Loucy (cell line): Measurements from ENCODE around the gene MYDGF.

ENCODE experiments used
- H2AFZ ChIP-seq: fragments of 200-600 bp; sonication (generic); 2 replicates; pipeline ENCODE4 v1.6.0; 2016; ENCODE audit warnings: antibody characterized with exemption, mild to moderate bottlenecking, low read length, moderate library complexity
- H3F3A ChIP-seq: fragments of 200-600 bp; 2 replicates; pipeline ENCODE4 v1.6.0; 2016; ENCODE audit warnings: antibody characterized with exemption, low read depth, mild to moderate bottlenecking
- H3K27me3 ChIP-seq: fragments of 200-600 bp; sonication (generic); 2 replicates; pipeline ENCODE4 v1.6.1; 2014; ENCODE audit warnings: low read length, mild to moderate bottlenecking; ENCODE audit not compliant: insufficient read depth, poor library complexity, severe bottlenecking
- H3K36me3 ChIP-seq: fragments of 200-600 bp; sonication (generic); 2 replicates; pipeline ENCODE4 v1.6.1; 2016; ENCODE audit warnings: low read length; ENCODE audit not compliant: insufficient read depth
- H3K4me1 ChIP-seq: fragments of 200-600 bp; sonication (generic); 2 replicates; pipeline ENCODE4 v1.5.1; 2014; ENCODE audit warnings: low read length, mild to moderate bottlenecking; ENCODE audit not compliant: insufficient read depth, poor library complexity, severe bottlenecking
- H3K4me2 ChIP-seq: fragments of 200-600 bp; sonication (generic); 2 replicates; pipeline ENCODE4 v1.6.0; 2014; ENCODE audit warnings: antibody characterized with exemption, low read length, low read depth, mild to moderate bottlenecking; ENCODE audit not compliant: poor library complexity, severe bottlenecking
- H3K4me3 ChIP-seq: fragments of 200-600 bp; sonication (generic); 2 replicates; pipeline ENCODE4 v1.5.1; 2014; ENCODE audit warnings: low read length, mild to moderate bottlenecking, mixed read lengths; ENCODE audit not compliant: poor library complexity, severe bottlenecking
- H3K79me2 ChIP-seq: fragments of 200-600 bp; sonication (generic); 2 replicates; pipeline ENCODE4 v1.6.1; 2014; ENCODE audit warnings: low read length; ENCODE audit not compliant: insufficient read depth
- H3K9ac ChIP-seq: fragments of 200-600 bp; sonication (generic); 2 replicates; pipeline ENCODE4 v1.6.0; 2014; ENCODE audit warnings: mild to moderate bottlenecking, low read depth, low read length, moderate library complexity; ENCODE audit not compliant: poor library complexity, severe bottlenecking
- H3K9me2 ChIP-seq: fragments of 200-600 bp; sonication (generic); replicated peaks from 2 replicates; pipeline ENCODE4 v1.6.1; 2016; ENCODE audit warnings: low read depth, low read length, mixed read lengths
- H3K9me3 ChIP-seq: fragments of 200-600 bp; sonication (generic); 2 replicates; pipeline ENCODE4 v1.6.1; 2014; ENCODE audit warnings: mild to moderate bottlenecking, antibody characterized with exemption, low read length, low read depth; ENCODE audit not compliant: insufficient read depth
- H4K20me1 ChIP-seq: fragments of 200-600 bp; sonication (generic); 2 replicates; pipeline ENCODE4 v1.6.0; 2014; ENCODE audit warnings: antibody characterized with exemption, low read length, mild to moderate bottlenecking; ENCODE audit not compliant: insufficient read depth, poor library complexity, severe bottlenecking
- EZH2phosphoT487 ChIP-seq: fragments of 200-600 bp; IDR thresholded peaks from 2 replicates; pipeline ENCODE4 v1.6.1; 2018; ENCODE audit warnings: antibody characterized with exemption, mild to moderate bottlenecking, moderate library complexity, borderline replicate concordance
- TF ChIP-seq, protein P1 (sequence below): fragments of 200-600 bp; sonication (generic); conservative IDR thresholded peaks from 2 replicates; pipeline ENCODE4 v1.5.1; 2014; ENCODE audit warnings: mild to moderate bottlenecking, antibody characterized with exemption, low read length

The MYDGF gene

DNA sequence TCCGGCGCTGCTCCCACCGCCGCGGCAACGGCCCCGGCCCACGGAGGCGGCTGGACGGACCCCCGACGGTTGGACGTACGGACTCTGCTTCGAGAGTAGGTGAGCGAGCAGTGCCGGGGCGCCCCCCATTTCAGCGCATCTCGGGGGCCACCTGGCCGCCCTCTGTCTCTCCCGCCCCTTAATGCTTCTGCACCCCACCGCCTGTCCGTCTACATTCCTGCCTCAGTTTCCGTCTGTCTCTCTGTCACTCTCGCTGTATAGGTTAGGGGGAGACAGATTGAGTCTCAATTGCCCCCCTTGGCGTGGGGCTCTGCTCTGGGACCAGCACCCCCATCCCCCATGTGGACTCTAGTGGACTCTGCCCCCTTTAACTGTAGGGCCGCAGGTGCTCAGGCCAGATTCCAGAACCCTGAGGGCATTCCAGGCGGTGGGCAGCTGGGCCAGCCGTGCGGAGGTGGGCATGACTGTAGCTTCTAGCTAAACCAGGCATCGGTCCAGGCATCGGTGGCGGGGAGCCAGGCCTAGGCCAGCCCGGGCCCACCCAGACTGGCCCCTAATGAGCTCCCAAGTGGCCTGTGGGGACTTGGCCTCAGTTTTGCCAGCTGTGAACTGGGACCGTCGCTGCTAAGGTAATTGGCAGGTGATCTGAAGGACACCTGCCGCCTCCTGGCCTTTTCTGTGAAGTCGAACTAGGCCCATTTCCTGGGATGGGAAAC is 30.5 kb downstream of the MYDGF start:
- H3K4me3 ChIP-seq: peak overlapping the region; percentile 96
- H3K4me1 ChIP-seq: peaks cover 39% of the 10 kb centered on the region
- H3K36me3 ChIP-seq: no peaks in the 10 kb centered on the region
- H3K4me2 ChIP-seq: peak overlapping the region; percentile 78
- peaks cover 4% of the 10 kb centered on the region for H4K20me1 ChIP-seq
- peak overlapping the region; percentile 64; the same call in 1 of the 2 replicates for H2AFZ ChIP-seq
- no peaks in the 10 kb centered on the region for H3K9me3 ChIP-seq
- no peaks in the 10 kb centered on the region for H3K9me2 ChIP-seq
- peaks cover 33% of the 10 kb centered on the region for H3K79me2 ChIP-seq
- H3F3A ChIP-seq: no peaks in the 10 kb centered on the region
- no peaks in the 10 kb centered on the region for H3K27me3 ChIP-seq
- no peak for TF ChIP-seq EZH2phosphoT487
- TF ChIP-seq, protein P1, sequence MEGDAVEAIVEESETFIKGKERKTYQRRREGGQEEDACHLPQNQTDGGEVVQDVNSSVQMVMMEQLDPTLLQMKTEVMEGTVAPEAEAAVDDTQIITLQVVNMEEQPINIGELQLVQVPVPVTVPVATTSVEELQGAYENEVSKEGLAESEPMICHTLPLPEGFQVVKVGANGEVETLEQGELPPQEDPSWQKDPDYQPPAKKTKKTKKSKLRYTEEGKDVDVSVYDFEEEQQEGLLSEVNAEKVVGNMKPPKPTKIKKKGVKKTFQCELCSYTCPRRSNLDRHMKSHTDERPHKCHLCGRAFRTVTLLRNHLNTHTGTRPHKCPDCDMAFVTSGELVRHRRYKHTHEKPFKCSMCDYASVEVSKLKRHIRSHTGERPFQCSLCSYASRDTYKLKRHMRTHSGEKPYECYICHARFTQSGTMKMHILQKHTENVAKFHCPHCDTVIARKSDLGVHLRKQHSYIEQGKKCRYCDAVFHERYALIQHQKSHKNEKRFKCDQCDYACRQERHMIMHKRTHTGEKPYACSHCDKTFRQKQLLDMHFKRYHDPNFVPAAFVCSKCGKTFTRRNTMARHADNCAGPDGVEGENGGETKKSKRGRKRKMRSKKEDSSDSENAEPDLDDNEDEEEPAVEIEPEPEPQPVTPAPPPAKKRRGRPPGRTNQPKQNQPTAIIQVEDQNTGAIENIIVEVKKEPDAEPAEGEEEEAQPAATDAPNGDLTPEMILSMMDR: no peak
- peak overlapping the region; percentile 91 for H3K9ac ChIP-seq

GRCh38 chr19:4638828-4639530 is 31.2 kb downstream of the MYDGF start, which contains the start of gene TNFAIP8L1:
Gene TNFAIP8L1, plus strand, starts transcription at chr19:4639516. Its CDS starts 12,354 bp downstream, at chr19:4651870.
- Histone ChIP-seq H3F3A (no peaks in the 10 kb centered on the region), H3K4me2 (peak within 1 kb of the TSS; percentile 88), H3K27me3 (no peaks in the 10 kb centered on the region), H3K9me3 (no peaks in the 10 kb centered on the region), H3K9ac (peak within 1 kb of the TSS; percentile 91), H3K79me2 (peaks cover 33% of the 10 kb centered on the region), H3K4me1 (peaks cover 39% of the 10 kb centered on the region), H2AFZ (peak within 1 kb of the TSS; percentile 64; the same call in 1 of the 2 replicates), H3K4me3 (peak within 1 kb of the TSS; percentile 96), H4K20me1 (peaks cover 4% of the 10 kb centered on the region), H3K36me3 (no peaks in the 10 kb centered on the region), H3K9me2 (no peaks in the 10 kb centered on the region)
- TF ChIP-seq EZH2phosphoT487: no peak
- TF ChIP-seq, protein P1: no peak

DNA sequence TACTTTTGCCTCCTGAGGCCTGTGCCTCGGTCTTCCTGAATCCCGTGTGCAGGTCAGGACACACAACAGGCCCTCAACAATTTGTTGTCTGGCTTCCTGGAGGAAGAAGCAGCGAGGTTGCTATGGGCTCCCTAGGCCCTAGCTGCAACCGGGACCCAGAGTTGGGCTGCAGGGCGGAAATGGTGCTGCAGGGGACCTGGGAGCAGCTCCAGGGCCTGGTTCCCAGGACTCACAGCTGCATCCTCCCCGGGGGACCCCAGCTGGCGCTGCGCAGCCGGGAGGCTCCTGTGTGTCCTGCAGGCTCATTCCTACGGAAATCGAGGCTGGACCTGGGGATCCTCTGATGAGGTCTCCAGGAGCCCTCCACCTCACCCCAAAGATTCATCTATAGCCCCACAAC is 31.8 kb downstream of the MYDGF start:
- Histone ChIP-seq H3F3A (no peaks in the 10 kb centered on the region), H3K4me3 (peak overlapping the region; percentile 63), H2AFZ (no peak overlapping the region), H3K9me3 (no peaks in the 10 kb centered on the region), H3K9ac (peak overlapping the region; percentile 71), H3K9me2 (no peaks in the 10 kb centered on the region), H3K36me3 (no peaks in the 10 kb centered on the region), H4K20me1 (peaks cover 4% of the 10 kb centered on the region), H3K79me2 (peaks cover 33% of the 10 kb centered on the region), H3K27me3 (no peaks in the 10 kb centered on the region), H3K4me2 (peak overlapping the region; percentile 88), H3K4me1 (peaks cover 39% of the 10 kb centered on the region)
- TF ChIP-seq EZH2phosphoT487: no peak
